ENCODE results near the gene C20orf96.

DNA sequence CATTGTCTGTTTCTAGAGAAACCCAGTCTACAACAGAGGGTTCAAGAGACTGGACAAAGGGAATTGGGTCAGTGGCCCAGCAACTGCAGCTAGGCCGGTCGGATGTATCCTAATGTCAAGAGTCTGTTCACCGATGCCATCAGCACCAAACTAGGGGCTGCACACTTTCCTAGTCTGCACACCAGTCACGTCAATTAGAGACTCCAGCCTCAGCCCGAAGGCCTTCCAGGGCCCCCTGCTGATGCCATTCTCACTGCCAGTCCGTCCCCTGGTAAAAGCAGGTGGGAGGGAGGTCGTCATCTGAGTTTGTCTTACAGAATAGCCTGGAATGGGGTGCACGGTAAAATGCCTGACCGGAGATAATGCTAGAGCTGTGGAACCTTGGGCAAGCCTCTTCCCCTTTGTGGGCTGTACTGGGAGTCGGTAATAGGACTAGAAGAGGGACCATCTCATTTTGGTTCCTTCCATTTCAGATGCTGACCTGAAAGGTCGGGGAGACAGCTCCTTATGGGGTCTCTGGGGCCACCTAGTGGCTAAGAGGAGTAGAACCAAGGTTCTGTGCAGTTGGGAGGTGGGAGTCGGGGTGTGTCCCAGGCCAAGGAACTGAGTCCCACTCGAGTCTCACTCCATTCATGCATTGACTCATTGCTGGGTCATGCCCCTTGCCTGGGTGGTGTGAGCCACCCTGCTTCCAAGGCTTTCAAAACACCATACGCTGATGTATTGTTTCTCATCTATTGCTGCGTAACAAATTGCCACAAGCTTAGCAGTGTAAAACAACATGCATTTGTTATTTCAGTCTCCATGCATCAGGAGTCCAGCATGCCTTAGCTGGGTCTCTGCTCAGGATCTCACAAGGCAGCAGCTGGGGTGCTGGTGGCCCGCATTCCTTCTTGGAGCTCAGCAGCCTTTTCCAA, 39.9 kb upstream of the C20orf96 start:
- TF ChIP-seq, protein P1, sequence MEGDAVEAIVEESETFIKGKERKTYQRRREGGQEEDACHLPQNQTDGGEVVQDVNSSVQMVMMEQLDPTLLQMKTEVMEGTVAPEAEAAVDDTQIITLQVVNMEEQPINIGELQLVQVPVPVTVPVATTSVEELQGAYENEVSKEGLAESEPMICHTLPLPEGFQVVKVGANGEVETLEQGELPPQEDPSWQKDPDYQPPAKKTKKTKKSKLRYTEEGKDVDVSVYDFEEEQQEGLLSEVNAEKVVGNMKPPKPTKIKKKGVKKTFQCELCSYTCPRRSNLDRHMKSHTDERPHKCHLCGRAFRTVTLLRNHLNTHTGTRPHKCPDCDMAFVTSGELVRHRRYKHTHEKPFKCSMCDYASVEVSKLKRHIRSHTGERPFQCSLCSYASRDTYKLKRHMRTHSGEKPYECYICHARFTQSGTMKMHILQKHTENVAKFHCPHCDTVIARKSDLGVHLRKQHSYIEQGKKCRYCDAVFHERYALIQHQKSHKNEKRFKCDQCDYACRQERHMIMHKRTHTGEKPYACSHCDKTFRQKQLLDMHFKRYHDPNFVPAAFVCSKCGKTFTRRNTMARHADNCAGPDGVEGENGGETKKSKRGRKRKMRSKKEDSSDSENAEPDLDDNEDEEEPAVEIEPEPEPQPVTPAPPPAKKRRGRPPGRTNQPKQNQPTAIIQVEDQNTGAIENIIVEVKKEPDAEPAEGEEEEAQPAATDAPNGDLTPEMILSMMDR (IDR thresholded peaks at IDR 0.05): peak; percentile 43 to 83 (median 72)
- TF ChIP-seq POLR2A (IDR thresholded peaks at IDR 0.05): no peak

All from breast epithelium (tissue), 3 donors.